Spleen (tissue), 11 donors: ENCODE data around the gene DNM3. TPM values are rescaled to one million over a fixed set of nuclear protein-coding genes. Genes with fewer than 3 reads are reported as not detected.

Experiments
- DNase-seq: peaks from one replicate; pipeline ENCODE4 v3.0.0-alpha.2; 2020
- H3K27ac ChIP-seq, 8 donors: fragments of 200-600 bp; sonication (generic) in 7 of 8; 1 replicate in 4 of 8; 2 replicates in 4 of 8; pipeline versions ENCODE4 v1.5.0 to v1.8.0; 2016 to 2021; ENCODE audit warnings: inconsistent platforms in 4 of 8, mild to moderate bottlenecking in 4 of 8, moderate library complexity in 1 of 8
- H3K27me3 ChIP-seq, 7 donors: fragments of 200-600 bp; sonication (generic) in 6 of 7; replicated peaks in 1 of 7; 1 replicate in 4 of 7; 2 replicates in 3 of 7; pipeline versions ENCODE4 v1.5.0 to v1.8.0; 2016 to 2021; ENCODE audit warnings: inconsistent platforms in 3 of 7, mild to moderate bottlenecking in 1 of 7
- H3K36me3 ChIP-seq, 6 donors: fragments of 200-600 bp; sonication (generic) in 5 of 6; 1 replicate in 4 of 6; 2 replicates in 2 of 6; pipeline versions ENCODE4 v1.5.0 to v1.8.0; 2016 to 2021; ENCODE audit warnings: inconsistent platforms in 2 of 6
- H3K4me1 ChIP-seq, 6 donors: fragments of 200-600 bp; sonication (generic) in 5 of 6; 1 replicate in 3 of 6; 2 replicates in 3 of 6; pipeline versions ENCODE4 v1.5.0 to v1.8.0; 2016 to 2021; ENCODE audit warnings: inconsistent platforms in 3 of 6
- H3K4me3 ChIP-seq, 8 donors: fragments of 200-600 bp; sonication (generic) in 7 of 8; 1 replicate in 4 of 8; 2 replicates in 4 of 8; pipeline versions ENCODE4 v1.5.0 to v1.8.0; 2016 to 2021; ENCODE audit warnings: inconsistent platforms in 4 of 8, mild to moderate bottlenecking in 4 of 8, moderate library complexity in 2 of 8
- H3K9me3 ChIP-seq, 8 donors: fragments of 200-600 bp; sonication (generic) in 7 of 8; 1 replicate in 4 of 8; 2 replicates in 4 of 8; pipeline versions ENCODE4 v1.5.0 to v1.8.0; 2016 to 2021; ENCODE audit warnings: inconsistent platforms in 4 of 8
- CTCF ChIP-seq, 11 experiments: fragments of 200-600 bp in 7 of 11; fragments of 450-650 bp in 4 of 11; sonication (generic) in 4 of 11; IDR thresholded peaks in 8 of 11; conservative IDR thresholded peaks in 3 of 11; 1 replicate in 7 of 11; 2 replicates in 4 of 11; pipeline versions ENCODE4 v1.4.0 to v1.8.0; 2016 to 2021; ENCODE audit warnings: antibody characterized with exemption in 11 of 11, inconsistent platforms in 4 of 11, mild to moderate bottlenecking in 1 of 11
- POLR2A ChIP-seq, 3 donors: fragments of 450-650 bp; IDR thresholded peaks; one replicate each; pipeline ENCODE4 v1.5.1; 2017; ENCODE audit warnings: antibody characterized with exemption in 3 of 3, mild to moderate bottlenecking in 1 of 3
- POLR2AphosphoS5 ChIP-seq, 3 donors: sonication (generic); formaldehyde crosslinking; IDR thresholded peaks; one replicate each; pipeline ENCODE4 v1.5.1; 2017; ENCODE audit warnings: antibody characterized with exemption in 3 of 3
- WGBS, 5 donors: extraction: QIAGEN DNeasy Blood & Tissue Kit in 3 of 5; methylation state at CpG; one replicate each; pipeline versions ENCODE4 v1.1.5 to v1.1.7; 2013 to 2018; 5-methylcytosine and 5-hydroxymethylcytosine counted together
- intact Hi-C: fragments of 100-400 bp; cut with DNase I; formaldehyde crosslinking; loops from one replicate; pipeline ENCODE4 v1.15.0; 2023; ENCODE audit warnings: low total_unique reads
- polyA plus RNA-seq, 3 donors: library from polyadenylated mRNA; stranded (reverse); fragments of 200-250 nt; gene quantifications; one replicate each; pipeline ENCODE4 v1.2.1, GENCODE V29; 2013
- total RNA-seq, 7 donors: library from RNA; depleted of rRNA in 3 of 7; stranded (reverse); fragments of >200 nt in 3 of 7; fragmentation: NEBNext Ultra II Directional in 4 of 7; extraction: Animal tissue kit (Norgen Biotek cat#: 25700) in 4 of 7; gene quantifications; one replicate each; pipeline versions ENCODE4 v1.1.0 to v1.2.1, GENCODE V29; 2016 to 2021
- donor health status: healthy with polysubstance abuse.
- donor health status: DM: no; HTN: no; CAD: no; lungs with moderate emphysema.
- donor health status: DM: no; HTN: no; CAD: no.
- donor health status: Bipolar disorder and iron deficiency.
- donor health status: healthy.
- donor health status: DM: no; HTN: no; CAD: no.
- donor health status: DM: yes; HTN: yes; CAD: no.

The DNM3 gene
- total and polyA plus RNA-seq, 10 donors, result 0.61 to 10.2 (median 4.9) TPM

GRCh38 chr1:172288581-172288980, 447.3 kb downstream of the DNM3 start:
- H3K4me3 ChIP-seq, result no peak overlapping the region
- intact Hi-C loops, result no loop called here
- H3K4me1 ChIP-seq, result peaks cover 0 to 14% (median 5%) of the 10 kb centered on the region in 6 donors
- WGBS, 5 donors, result 90 to 96% (median 94%) methylated on average over 4 of the region's 4 CpGs
- no peaks in the 10 kb centered on the region for H3K27me3 ChIP-seq
- DNase-seq, result no peak
- no peak overlapping the region for H3K27ac ChIP-seq
- no peaks in the 10 kb centered on the region for H3K9me3 ChIP-seq
- H3K36me3 ChIP-seq, result no peaks in the 10 kb centered on the region
- TF ChIP-seq POLR2AphosphoS5 (IDR thresholded peaks at IDR 0.05) (no peak), POLR2A (IDR thresholded peaks at IDR 0.05) (no peak), CTCF (IDR thresholded peaks at IDR 0.05 in 8 of 11, conservative IDR thresholded peaks at IDR 0.05 in 3 of 11) (no peak)

- WGBS, 5 donors, result 91 to 95% (median 92%) methylated on average over 2 of the region's 2 CpGs
- intact Hi-C loops, result no loop called here
- Histone ChIP-seq H3K36me3 (no peaks in the 10 kb centered on the region), H3K27me3 (no peaks in the 10 kb centered on the region), H3K9me3 (no peaks in the 10 kb centered on the region), H3K4me3 (no peak overlapping the region), H3K4me1 (peaks cover 0 to 14% (median 5%) of the 10 kb centered on the region in 6 donors), H3K27ac (no peak overlapping the region)
- TF ChIP-seq POLR2AphosphoS5 (IDR thresholded peaks at IDR 0.05) (no peak), POLR2A (IDR thresholded peaks at IDR 0.05) (no peak), CTCF (IDR thresholded peaks at IDR 0.05 in 8 of 11, conservative IDR thresholded peaks at IDR 0.05 in 3 of 11) (no peak)
- no peak for DNase-seq
These were observed 448.1 kb downstream of the DNM3 start for GRCh38 chr1:172289448-172289847.

GRCh38 chr1:172292840-172293239, 451.5 kb downstream of the DNM3 start:
- no peak for DNase-seq
- Histone ChIP-seq H3K4me3 (no peak overlapping the region), H3K27ac (no peak overlapping the region), H3K4me1 (peaks cover 0 to 5% (median 2%) of the 10 kb centered on the region in 6 donors), H3K36me3 (no peaks in the 10 kb centered on the region), H3K9me3 (no peaks in the 10 kb centered on the region), H3K27me3 (no peaks in the 10 kb centered on the region)
- WGBS, 5 donors, result 89 to 94% (median 92%) methylated on average over 3 of the region's 3 CpGs
- TF ChIP-seq POLR2A (IDR thresholded peaks at IDR 0.05), result no peak
- intact Hi-C loops, result no loop called here

- Histone ChIP-seq H3K9me3 (no peaks in the 10 kb centered on the region), H3K4me1 (peaks cover 0 to 9% (median 2%) of the 10 kb centered on the region in 6 donors), H3K36me3 (no peaks in the 10 kb centered on the region), H3K27ac (no peak overlapping the region), H3K27me3 (no peaks in the 10 kb centered on the region), H3K4me3 (no peak overlapping the region)
- 78 to 95% (median 88%) methylated on average over 2 of the region's 2 CpGs for WGBS, 5 donors
- TF ChIP-seq POLR2A (IDR thresholded peaks at IDR 0.05) (no peak), CTCF (IDR thresholded peaks at IDR 0.05 in 8 of 11, conservative IDR thresholded peaks at IDR 0.05 in 3 of 11) (no peak), POLR2AphosphoS5 (IDR thresholded peaks at IDR 0.05) (no peak)
- no peak for DNase-seq
- intact Hi-C loops, result no loop called here
These were observed 452.1 kb downstream of the DNM3 start for GRCh38 chr1:172293429-172293828.

- H3K36me3 ChIP-seq, result no peaks in the 10 kb centered on the region
- WGBS, 5 donors, result 58 to 87% (median 77%) methylated on average over 3 of the region's 3 CpGs
- no peaks in the 10 kb centered on the region for H3K27me3 ChIP-seq
- no peak for DNase-seq
- H3K27ac ChIP-seq, result no peak overlapping the region
- TF ChIP-seq POLR2AphosphoS5 (IDR thresholded peaks at IDR 0.05), result no peak
- no peak for TF ChIP-seq POLR2A (IDR thresholded peaks at IDR 0.05)
- no peak for TF ChIP-seq CTCF (IDR thresholded peaks at IDR 0.05 in 8 of 11, conservative IDR thresholded peaks at IDR 0.05 in 3 of 11)
- intact Hi-C loops, result no loop called here
- peaks cover 0 to 20% (median 9%) of the 10 kb centered on the region in 8 donors for H3K9me3 ChIP-seq
- no peak overlapping the region for H3K4me3 ChIP-seq
- peaks cover 0 to 9% (median 2%) of the 10 kb centered on the region in 6 donors for H3K4me1 ChIP-seq
These were observed 456.8 kb downstream of the DNM3 start for GRCh38 chr1:172298141-172298540.
